ENCODE data around the gene ZNF598. TPM values are rescaled to one million over a fixed set of nuclear protein-coding genes. Genes with fewer than 3 reads are reported as not detected.

ZNF598 gene
- total RNA-seq, 1 experiment from 2014 or later, result 44.4 TPM

DNA sequence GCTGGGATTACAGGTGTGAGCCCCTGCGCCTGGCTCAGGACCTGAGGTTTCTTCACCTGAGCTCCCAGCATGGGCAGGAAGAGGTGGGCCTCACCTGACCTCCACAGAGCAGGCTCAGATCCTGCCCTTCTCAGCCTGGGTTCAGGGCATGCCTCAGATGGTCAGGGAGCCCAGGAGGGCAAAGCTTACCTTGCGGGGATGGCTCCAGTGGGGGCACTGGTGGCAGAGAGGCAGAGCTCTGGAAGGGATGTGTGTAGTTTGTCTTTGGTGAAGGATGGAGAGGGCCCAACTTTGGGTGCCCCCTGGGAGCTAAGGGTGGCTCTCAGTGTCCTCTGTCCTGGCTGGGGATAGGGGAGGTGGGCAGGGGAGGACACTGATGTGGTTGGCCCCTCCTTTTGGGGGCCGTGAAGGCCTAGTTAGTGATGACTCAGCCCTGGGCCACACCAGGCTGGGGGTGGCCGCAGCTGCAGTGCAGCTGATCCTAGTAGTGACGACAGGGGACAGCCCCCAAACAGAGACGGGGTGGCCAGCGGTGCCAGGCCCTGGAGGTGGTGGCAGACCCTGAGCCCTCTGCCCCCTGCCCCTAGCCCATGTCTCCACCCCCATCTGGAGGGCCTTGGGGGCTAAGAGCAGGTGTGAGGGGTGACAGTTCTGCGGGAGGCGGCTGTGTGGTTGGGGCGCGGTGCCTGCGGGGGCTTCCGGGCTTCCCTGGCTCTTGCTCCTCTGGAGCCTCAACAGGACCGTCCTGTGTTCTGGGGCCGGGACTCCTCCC lies 22.9 kb upstream of the ZNF598 start:
- no peaks in the 10 kb centered on the region for H3K9me3 ChIP-seq (ENCODE audit: low read length)
- H3K4me1 ChIP-seq (ENCODE audit: insufficient read depth, low read length), result peaks cover 54% of the 10 kb centered on the region
- no peaks in the 10 kb centered on the region; the same call in 1 of the 2 replicates for H3K36me3 ChIP-seq (ENCODE audit: low read depth, low read length)
- no peaks in the 10 kb centered on the region for H3K9me2 ChIP-seq (replicated peaks; ENCODE audit: low read length)
- TSS peak; percentile 14 for BruUV-seq (replicated peaks)
- CTCF ChIA-PET, result interaction anchor here (0.5 kb wide), 1 partner anchor 25 kb away, joined by 3 read pairs; no protein-coding TSS in a partner anchor
- H3K27ac ChIP-seq (ENCODE audit: low read length), result peak overlapping the region; percentile 90
- no peaks in the 10 kb centered on the region for H3F3A ChIP-seq (ENCODE audit: low read length, unreplicated experiment)
- intact Hi-C loops (cut with micrococcal nuclease), result no loop called here
- H2AFZ ChIP-seq (ENCODE audit: low read length), result no peak overlapping the region
- H3K4me3 ChIP-seq (ENCODE audit: low read length), result peak overlapping the region; percentile 67
- H4K20me1 ChIP-seq (ENCODE audit: low read length), result no peaks in the 10 kb centered on the region
- H3K79me2 ChIP-seq (ENCODE audit: low read length), result peaks cover 60% of the 10 kb centered on the region
- TF ChIP-seq EZH2 (IDR thresholded peaks at IDR 0.05; ENCODE audit: low read length, unreplicated experiment), result no peak
- TF ChIP-seq, protein P1, sequence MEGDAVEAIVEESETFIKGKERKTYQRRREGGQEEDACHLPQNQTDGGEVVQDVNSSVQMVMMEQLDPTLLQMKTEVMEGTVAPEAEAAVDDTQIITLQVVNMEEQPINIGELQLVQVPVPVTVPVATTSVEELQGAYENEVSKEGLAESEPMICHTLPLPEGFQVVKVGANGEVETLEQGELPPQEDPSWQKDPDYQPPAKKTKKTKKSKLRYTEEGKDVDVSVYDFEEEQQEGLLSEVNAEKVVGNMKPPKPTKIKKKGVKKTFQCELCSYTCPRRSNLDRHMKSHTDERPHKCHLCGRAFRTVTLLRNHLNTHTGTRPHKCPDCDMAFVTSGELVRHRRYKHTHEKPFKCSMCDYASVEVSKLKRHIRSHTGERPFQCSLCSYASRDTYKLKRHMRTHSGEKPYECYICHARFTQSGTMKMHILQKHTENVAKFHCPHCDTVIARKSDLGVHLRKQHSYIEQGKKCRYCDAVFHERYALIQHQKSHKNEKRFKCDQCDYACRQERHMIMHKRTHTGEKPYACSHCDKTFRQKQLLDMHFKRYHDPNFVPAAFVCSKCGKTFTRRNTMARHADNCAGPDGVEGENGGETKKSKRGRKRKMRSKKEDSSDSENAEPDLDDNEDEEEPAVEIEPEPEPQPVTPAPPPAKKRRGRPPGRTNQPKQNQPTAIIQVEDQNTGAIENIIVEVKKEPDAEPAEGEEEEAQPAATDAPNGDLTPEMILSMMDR (conservative IDR thresholded peaks at IDR 0.05; ENCODE audit: low read depth, low read length), result no peak
- no peak for TF ChIP-seq EZH2phosphoT487 (IDR thresholded peaks at IDR 0.05; ENCODE audit: borderline replicate concordance, low read length)
- H3K4me2 ChIP-seq (ENCODE audit: low read length), result peak overlapping the region; percentile 87
- DNase-seq, result no peak
- H3K9ac ChIP-seq (ENCODE audit: low read length), result peak overlapping the region; percentile 86
- ATAC-seq, result peak; percentile 14
- no peaks in the 10 kb centered on the region for H3K27me3 ChIP-seq (ENCODE audit: low read length)
- POLR2A ChIA-PET (ENCODE audit: unreplicated experiment), result no interaction called here

DNA sequence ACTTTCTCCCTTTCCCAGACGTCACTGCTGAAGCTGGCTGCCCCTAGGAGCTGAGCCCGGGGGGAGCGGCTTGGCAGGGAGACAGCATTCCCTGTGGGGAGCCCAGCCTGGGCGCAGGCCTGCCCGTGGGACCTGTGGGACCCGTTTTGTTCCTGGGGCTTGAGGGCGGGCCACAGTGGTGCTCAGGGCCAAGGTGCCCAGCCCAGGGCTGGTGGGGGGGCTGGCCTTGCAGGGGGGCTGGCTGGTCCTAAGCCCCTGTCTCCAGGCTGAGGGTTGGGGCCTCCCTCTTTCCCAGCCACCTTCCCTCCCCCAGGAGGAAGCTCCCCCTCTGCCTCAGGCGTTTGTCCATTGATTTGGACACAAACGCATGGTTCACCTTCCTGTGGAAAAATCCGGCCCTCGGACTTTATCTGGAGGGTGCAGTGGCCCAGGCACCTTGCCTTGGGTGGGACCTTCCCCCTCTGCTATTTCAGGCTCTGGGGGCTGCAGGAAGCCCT lies 21.5 kb upstream of the ZNF598 start:
- H3K79me2 ChIP-seq (ENCODE audit: low read length), result peaks cover 53% of the 10 kb centered on the region
- H3F3A ChIP-seq (ENCODE audit: low read length, unreplicated experiment), result no peaks in the 10 kb centered on the region
- H4K20me1 ChIP-seq (ENCODE audit: low read length), result no peaks in the 10 kb centered on the region
- no TSS peak for BruUV-seq (replicated peaks)
- no peaks in the 10 kb centered on the region for H3K9me3 ChIP-seq (ENCODE audit: low read length)
- TF ChIP-seq EZH2phosphoT487 (IDR thresholded peaks at IDR 0.05; ENCODE audit: borderline replicate concordance, low read length), result no peak
- TF ChIP-seq, protein P1 (conservative IDR thresholded peaks at IDR 0.05; ENCODE audit: low read depth, low read length), result no peak
- TF ChIP-seq EZH2 (IDR thresholded peaks at IDR 0.05; ENCODE audit: low read length, unreplicated experiment), result no peak
- no peak overlapping the region for H3K4me2 ChIP-seq (ENCODE audit: low read length)
- H3K9me2 ChIP-seq (replicated peaks; ENCODE audit: low read length), result no peaks in the 10 kb centered on the region
- ATAC-seq (no peak), DNase-seq (no peak)
- H3K9ac ChIP-seq (ENCODE audit: low read length), result no peak overlapping the region
- peaks cover 48% of the 10 kb centered on the region for H3K4me1 ChIP-seq (ENCODE audit: insufficient read depth, low read length)
- no peaks in the 10 kb centered on the region for H3K36me3 ChIP-seq (ENCODE audit: low read depth, low read length)
- H3K27me3 ChIP-seq (ENCODE audit: low read length), result no peaks in the 10 kb centered on the region
- no peak overlapping the region for H3K4me3 ChIP-seq (ENCODE audit: low read length)
- no peak overlapping the region for H2AFZ ChIP-seq (ENCODE audit: low read length)
- intact Hi-C loops (cut with micrococcal nuclease), result no loop called here
- ChIA-PET CTCF (no interaction called here), POLR2A (ENCODE audit: unreplicated experiment) (no interaction called here)
- no peak overlapping the region for H3K27ac ChIP-seq (ENCODE audit: low read length)

DNA sequence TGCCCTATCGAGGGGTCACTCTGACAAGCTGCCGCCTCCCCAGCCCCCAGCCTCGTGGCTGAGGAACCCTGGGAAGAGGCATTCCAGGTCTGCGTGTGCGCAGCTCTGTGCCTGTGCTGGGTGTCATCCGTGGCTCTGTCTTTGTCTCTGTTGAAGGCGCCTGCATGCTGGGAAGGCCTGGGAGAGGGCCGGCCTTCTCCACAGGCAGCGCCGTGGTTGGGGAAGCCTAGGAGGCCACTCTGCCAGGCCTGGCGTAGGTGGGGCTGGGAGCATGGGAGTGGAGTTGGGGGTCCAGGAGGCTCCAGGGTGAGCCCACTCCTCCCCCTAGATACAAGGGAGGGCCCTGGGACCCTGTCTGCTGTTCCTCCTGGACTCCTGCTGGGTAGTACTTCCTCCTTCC lies 20.4 kb upstream of the ZNF598 start:
- Histone ChIP-seq H3F3A (ENCODE audit: low read length, unreplicated experiment) (no peaks in the 10 kb centered on the region), H4K20me1 (ENCODE audit: low read length) (no peaks in the 10 kb centered on the region), H3K9ac (ENCODE audit: low read length) (no peak overlapping the region), H3K4me1 (ENCODE audit: insufficient read depth, low read length) (peaks cover 37% of the 10 kb centered on the region), H3K9me3 (ENCODE audit: low read length) (no peaks in the 10 kb centered on the region), H3K36me3 (ENCODE audit: low read depth, low read length) (no peaks in the 10 kb centered on the region), H3K4me2 (ENCODE audit: low read length) (no peak overlapping the region), H3K4me3 (ENCODE audit: low read length) (no peak overlapping the region), H3K9me2 (replicated peaks; ENCODE audit: low read length) (no peaks in the 10 kb centered on the region), H3K27ac (ENCODE audit: low read length) (no peak overlapping the region), H3K79me2 (ENCODE audit: low read length) (peaks cover 47% of the 10 kb centered on the region), H3K27me3 (ENCODE audit: low read length) (no peaks in the 10 kb centered on the region), H2AFZ (ENCODE audit: low read length) (no peak overlapping the region)
- no TSS peak for BruUV-seq (replicated peaks)
- no peak for ATAC-seq
- intact Hi-C loops (cut with micrococcal nuclease), result no loop called here
- ChIA-PET POLR2A (ENCODE audit: unreplicated experiment) (interaction anchor here (0.6 kb wide), 1 partner anchor 204 kb away, joined by 3 read pairs; no protein-coding TSS in a partner anchor), CTCF (no interaction called here)
- TF ChIP-seq, protein P1 (conservative IDR thresholded peaks at IDR 0.05; ENCODE audit: low read depth, low read length), result no peak
- TF ChIP-seq EZH2 (IDR thresholded peaks at IDR 0.05; ENCODE audit: low read length, unreplicated experiment), result no peak
- no peak for TF ChIP-seq EZH2phosphoT487 (IDR thresholded peaks at IDR 0.05; ENCODE audit: borderline replicate concordance, low read length)
- DNase-seq, result no peak

Data from PC-3 (cell line).